Measurements from ENCODE around the gene ZNF385C.
"Not testable (repeated sequence)": the region's sequence is repeated elsewhere in the genome, so short reads cannot be mapped to it uniquely, and the experiment has no call there.

Gene ZNF385C

GRCh38 chr17:42016941-42017865, 81.1 kb downstream of the ZNF385C start, which contains the start of gene DNAJC7:
Gene DNAJC7 (minus strand): TSS chr17:42017439. CDS start chr17:42017416, 23 bp downstream.
- peak; percentile 79 for DNase-seq

GRCh38 chr17:42016411-42016831, 81.9 kb downstream of the ZNF385C start:
- no peak for DNase-seq

- DNase-seq: not testable (repeated sequence)
Observed at GRCh38 chr17:42013740-42014139, 84.5 kb downstream of the ZNF385C start.

- not testable (repeated sequence) for DNase-seq
Observed at GRCh38 chr17:42012363-42012762, 85.9 kb downstream of the ZNF385C start.

- no peak for DNase-seq
Observed at GRCh38 chr17:42010898-42011516, 87.3 kb downstream of the ZNF385C start.

GRCh38 chr17:42010266-42010680, 88.0 kb downstream of the ZNF385C start:
- not testable (repeated sequence) for DNase-seq

GRCh38 chr17:42009170-42009569, 89.1 kb downstream of the ZNF385C start:
- no peak for DNase-seq

GRCh38 chr17:42005166-42005565, 93.1 kb downstream of the ZNF385C start:
- no peak for DNase-seq

GRCh38 chr17:42002792-42003301, 95.4 kb downstream of the ZNF385C start:
- no peak for DNase-seq

- no peak for DNase-seq
Observed at GRCh38 chr17:42002175-42002791, 96.0 kb downstream of the ZNF385C start.

- DNase-seq: no peak
Observed at GRCh38 chr17:42001729-42002128, 96.5 kb downstream of the ZNF385C start.

- no peak for DNase-seq
Observed at GRCh38 chr17:42000413-42001133, 97.7 kb downstream of the ZNF385C start.

GRCh38 chr17:41998497-41998896, 99.8 kb downstream of the ZNF385C start:
- no peak for DNase-seq

- no peak for DNase-seq
Observed at GRCh38 chr17:41996855-41997164, 101.5 kb downstream of the ZNF385C start.

GRCh38 chr17:41992576-41992975, 105.7 kb downstream of the ZNF385C start:
- no peak for DNase-seq

GRCh38 chr17:41989702-41990419, 108.4 kb downstream of the ZNF385C start:
- DNase-seq: no peak

- DNase-seq: no peak
Observed at GRCh38 chr17:41988418-41988817, 109.9 kb downstream of the ZNF385C start.

GRCh38 chr17:41987642-41988041, 110.6 kb downstream of the ZNF385C start:
- no peak for DNase-seq

GRCh38 chr17:41986634-41987033, 111.6 kb downstream of the ZNF385C start:
- DNase-seq: no peak

GRCh38 chr17:41985919-41986318, 112.4 kb downstream of the ZNF385C start:
- no peak for DNase-seq

GRCh38 chr17:41984454-41984853, 113.8 kb downstream of the ZNF385C start:
- DNase-seq: no peak
